ENCODE data around the gene OR10J5. TPM values are rescaled to one million over a fixed set of nuclear protein-coding genes. Genes with fewer than 3 reads are reported as not detected.

Gene OR10J5
- total and polyA plus RNA-seq, 2 experiments from 2014 or later, result not detected

DNA sequence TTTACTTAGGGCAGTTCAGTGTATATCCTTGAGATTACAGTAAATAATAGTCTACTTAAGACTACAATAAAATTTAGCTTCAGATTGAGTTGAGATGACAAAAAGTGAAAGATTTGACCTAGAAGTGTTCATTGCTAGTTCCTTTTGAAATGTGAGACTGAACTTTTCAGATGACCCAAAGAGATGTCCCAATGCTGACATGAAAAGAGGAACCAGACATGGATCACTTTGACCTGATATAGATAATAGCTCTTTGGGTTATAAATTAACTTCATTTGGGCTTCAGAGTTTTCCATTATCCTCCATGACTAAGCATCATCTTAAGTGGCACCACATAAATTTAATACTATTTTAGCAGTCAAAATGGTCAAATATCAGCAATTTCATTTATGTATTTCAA is 25.7 kb upstream of the OR10J5 start:
- TF ChIP-seq ZNF331 (CRISPR knock-in tag; IDR thresholded peaks at IDR 0.05; ENCODE audit: low read depth) (no peak), STAT1 (IDR thresholded peaks at IDR 0.05; ENCODE audit: unreplicated experiment) (no peak), EZH2phosphoT487 (IDR thresholded peaks at IDR 0.05; ENCODE audit: unreplicated experiment) (no peak), ZNF114 (CRISPR knock-in tag; IDR thresholded peaks at IDR 0.05) (no peak), CREB1 (CRISPR knock-in tag; IDR thresholded peaks at IDR 0.05; ENCODE audit: low read depth) (no peak), JUNB (IDR thresholded peaks at IDR 0.05; ENCODE audit: unreplicated experiment) (no peak), NANOG (IDR thresholded peaks at IDR 0.05; ENCODE audit: borderline replicate concordance) (no peak), EZH2 (IDR thresholded peaks at IDR 0.05; ENCODE audit: low read depth, unreplicated experiment) (no peak), POLR2AphosphoS5 (IDR thresholded peaks at IDR 0.05; ENCODE audit: low read depth) (no peak)
- TF ChIP-seq, protein P1, sequence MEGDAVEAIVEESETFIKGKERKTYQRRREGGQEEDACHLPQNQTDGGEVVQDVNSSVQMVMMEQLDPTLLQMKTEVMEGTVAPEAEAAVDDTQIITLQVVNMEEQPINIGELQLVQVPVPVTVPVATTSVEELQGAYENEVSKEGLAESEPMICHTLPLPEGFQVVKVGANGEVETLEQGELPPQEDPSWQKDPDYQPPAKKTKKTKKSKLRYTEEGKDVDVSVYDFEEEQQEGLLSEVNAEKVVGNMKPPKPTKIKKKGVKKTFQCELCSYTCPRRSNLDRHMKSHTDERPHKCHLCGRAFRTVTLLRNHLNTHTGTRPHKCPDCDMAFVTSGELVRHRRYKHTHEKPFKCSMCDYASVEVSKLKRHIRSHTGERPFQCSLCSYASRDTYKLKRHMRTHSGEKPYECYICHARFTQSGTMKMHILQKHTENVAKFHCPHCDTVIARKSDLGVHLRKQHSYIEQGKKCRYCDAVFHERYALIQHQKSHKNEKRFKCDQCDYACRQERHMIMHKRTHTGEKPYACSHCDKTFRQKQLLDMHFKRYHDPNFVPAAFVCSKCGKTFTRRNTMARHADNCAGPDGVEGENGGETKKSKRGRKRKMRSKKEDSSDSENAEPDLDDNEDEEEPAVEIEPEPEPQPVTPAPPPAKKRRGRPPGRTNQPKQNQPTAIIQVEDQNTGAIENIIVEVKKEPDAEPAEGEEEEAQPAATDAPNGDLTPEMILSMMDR (conservative IDR thresholded peaks at IDR 0.05; ENCODE audit: low read depth in 2 of 2), result no peak
- TF ChIP-seq, protein P2, sequence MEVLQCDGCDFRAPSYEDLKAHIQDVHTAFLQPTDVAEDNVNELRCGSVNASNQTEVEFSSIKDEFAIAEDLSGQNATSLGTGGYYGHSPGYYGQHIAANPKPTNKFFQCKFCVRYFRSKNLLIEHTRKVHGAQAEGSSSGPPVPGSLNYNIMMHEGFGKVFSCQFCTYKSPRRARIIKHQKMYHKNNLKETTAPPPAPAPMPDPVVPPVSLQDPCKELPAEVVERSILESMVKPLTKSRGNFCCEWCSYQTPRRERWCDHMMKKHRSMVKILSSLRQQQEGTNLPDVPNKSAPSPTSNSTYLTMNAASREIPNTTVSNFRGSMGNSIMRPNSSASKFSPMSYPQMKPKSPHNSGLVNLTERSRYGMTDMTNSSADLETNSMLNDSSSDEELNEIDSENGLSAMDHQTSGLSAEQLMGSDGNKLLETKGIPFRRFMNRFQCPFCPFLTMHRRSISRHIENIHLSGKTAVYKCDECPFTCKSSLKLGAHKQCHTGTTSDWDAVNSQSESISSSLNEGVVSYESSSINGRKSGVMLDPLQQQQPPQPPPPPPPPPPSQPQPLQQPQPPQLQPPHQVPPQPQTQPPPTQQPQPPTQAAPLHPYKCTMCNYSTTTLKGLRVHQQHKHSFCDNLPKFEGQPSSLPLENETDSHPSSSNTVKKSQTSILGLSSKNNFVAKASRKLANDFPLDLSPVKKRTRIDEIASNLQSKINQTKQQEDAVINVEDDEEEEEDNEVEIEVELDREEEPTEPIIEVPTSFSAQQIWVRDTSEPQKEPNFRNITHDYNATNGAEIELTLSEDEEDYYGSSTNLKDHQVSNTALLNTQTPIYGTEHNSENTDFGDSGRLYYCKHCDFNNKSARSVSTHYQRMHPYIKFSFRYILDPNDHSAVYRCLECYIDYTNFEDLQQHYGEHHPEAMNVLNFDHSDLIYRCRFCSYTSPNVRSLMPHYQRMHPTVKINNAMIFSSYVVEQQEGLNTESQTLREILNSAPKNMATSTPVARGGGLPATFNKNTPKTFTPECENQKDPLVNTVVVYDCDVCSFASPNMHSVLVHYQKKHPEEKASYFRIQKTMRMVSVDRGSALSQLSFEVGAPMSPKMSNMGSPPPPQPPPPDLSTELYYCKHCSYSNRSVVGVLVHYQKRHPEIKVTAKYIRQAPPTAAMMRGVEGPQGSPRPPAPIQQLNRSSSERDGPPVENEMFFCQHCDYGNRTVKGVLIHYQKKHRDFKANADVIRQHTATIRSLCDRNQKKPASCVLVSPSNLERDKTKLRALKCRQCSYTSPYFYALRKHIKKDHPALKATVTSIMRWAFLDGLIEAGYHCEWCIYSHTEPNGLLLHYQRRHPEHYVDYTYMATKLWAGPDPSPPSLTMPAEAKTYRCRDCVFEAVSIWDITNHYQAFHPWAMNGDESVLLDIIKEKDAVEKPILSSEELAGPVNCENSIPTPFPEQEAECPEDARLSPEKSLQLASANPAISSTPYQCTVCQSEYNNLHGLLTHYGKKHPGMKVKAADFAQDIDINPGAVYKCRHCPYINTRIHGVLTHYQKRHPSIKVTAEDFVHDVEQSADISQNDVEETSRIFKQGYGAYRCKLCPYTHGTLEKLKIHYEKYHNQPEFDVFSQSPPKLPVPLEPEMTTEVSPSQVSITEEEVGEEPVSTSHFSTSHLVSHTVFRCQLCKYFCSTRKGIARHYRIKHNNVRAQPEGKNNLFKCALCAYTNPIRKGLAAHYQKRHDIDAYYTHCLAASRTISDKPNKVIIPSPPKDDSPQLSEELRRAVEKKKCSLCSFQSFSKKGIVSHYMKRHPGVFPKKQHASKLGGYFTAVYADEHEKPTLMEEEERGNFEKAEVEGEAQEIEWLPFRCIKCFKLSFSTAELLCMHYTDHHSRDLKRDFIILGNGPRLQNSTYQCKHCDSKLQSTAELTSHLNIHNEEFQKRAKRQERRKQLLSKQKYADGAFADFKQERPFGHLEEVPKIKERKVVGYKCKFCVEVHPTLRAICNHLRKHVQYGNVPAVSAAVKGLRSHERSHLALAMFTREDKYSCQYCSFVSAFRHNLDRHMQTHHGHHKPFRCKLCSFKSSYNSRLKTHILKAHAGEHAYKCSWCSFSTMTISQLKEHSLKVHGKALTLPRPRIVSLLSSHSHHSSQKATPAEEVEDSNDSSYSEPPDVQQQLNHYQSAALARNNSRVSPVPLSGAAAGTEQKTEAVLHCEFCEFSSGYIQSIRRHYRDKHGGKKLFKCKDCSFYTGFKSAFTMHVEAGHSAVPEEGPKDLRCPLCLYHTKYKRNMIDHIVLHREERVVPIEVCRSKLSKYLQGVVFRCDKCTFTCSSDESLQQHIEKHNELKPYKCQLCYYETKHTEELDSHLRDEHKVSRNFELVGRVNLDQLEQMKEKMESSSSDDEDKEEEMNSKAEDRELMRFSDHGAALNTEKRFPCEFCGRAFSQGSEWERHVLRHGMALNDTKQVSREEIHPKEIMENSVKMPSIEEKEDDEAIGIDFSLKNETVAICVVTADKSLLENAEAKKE (CRISPR knock-in tag; IDR thresholded peaks at IDR 0.05), result no peak
- TF ChIP-seq, protein P3, sequence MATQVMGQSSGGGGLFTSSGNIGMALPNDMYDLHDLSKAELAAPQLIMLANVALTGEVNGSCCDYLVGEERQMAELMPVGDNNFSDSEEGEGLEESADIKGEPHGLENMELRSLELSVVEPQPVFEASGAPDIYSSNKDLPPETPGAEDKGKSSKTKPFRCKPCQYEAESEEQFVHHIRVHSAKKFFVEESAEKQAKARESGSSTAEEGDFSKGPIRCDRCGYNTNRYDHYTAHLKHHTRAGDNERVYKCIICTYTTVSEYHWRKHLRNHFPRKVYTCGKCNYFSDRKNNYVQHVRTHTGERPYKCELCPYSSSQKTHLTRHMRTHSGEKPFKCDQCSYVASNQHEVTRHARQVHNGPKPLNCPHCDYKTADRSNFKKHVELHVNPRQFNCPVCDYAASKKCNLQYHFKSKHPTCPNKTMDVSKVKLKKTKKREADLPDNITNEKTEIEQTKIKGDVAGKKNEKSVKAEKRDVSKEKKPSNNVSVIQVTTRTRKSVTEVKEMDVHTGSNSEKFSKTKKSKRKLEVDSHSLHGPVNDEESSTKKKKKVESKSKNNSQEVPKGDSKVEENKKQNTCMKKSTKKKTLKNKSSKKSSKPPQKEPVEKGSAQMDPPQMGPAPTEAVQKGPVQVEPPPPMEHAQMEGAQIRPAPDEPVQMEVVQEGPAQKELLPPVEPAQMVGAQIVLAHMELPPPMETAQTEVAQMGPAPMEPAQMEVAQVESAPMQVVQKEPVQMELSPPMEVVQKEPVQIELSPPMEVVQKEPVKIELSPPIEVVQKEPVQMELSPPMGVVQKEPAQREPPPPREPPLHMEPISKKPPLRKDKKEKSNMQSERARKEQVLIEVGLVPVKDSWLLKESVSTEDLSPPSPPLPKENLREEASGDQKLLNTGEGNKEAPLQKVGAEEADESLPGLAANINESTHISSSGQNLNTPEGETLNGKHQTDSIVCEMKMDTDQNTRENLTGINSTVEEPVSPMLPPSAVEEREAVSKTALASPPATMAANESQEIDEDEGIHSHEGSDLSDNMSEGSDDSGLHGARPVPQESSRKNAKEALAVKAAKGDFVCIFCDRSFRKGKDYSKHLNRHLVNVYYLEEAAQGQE (IDR thresholded peaks at IDR 0.05; ENCODE audit: unreplicated experiment), result no peak
- TF ChIP-seq, protein P4, sequence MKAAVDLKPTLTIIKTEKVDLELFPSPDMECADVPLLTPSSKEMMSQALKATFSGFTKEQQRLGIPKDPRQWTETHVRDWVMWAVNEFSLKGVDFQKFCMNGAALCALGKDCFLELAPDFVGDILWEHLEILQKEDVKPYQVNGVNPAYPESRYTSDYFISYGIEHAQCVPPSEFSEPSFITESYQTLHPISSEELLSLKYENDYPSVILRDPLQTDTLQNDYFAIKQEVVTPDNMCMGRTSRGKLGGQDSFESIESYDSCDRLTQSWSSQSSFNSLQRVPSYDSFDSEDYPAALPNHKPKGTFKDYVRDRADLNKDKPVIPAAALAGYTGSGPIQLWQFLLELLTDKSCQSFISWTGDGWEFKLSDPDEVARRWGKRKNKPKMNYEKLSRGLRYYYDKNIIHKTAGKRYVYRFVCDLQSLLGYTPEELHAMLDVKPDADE (IDR thresholded peaks at IDR 0.05), result no peak
- no peaks in the 10 kb centered on the region for H3F3A ChIP-seq (replicated peaks; ENCODE audit: low read depth)
- DNase-seq (ENCODE audit: low spot score), result no peak
- no peaks in the 10 kb centered on the region; the same call in 1 of the 3 replicates for H3K4me1 Mint-ChIP-seq
- no peak overlapping the region for H2AFZ ChIP-seq
- H3K36me3 Mint-ChIP-seq (ENCODE audit: low read depth), result no peaks in the 10 kb centered on the region
- no peak overlapping the region for H3K27ac ChIP-seq (ENCODE audit: low read depth)
- no peak for ATAC-seq
- no peaks in the 10 kb centered on the region for H3K79me2 ChIP-seq (replicated peaks; ENCODE audit: insufficient read depth)
- H3K9me2 ChIP-seq (ENCODE audit: insufficient read depth), result peaks cover 14% of the 10 kb centered on the region
- no peak overlapping the region for H3K27ac Mint-ChIP-seq
- H3K9me3 Mint-ChIP-seq, result peaks cover 4% of the 10 kb centered on the region; the same call in 2 of the 3 replicates
- no peaks in the 10 kb centered on the region for H3K36me3 ChIP-seq (ENCODE audit: insufficient read depth)
- H3K4me1 ChIP-seq (ENCODE audit: insufficient read depth), result no peaks in the 10 kb centered on the region
- H3K4me3 ChIP-seq, result no peak overlapping the region
- H4K20me1 ChIP-seq (replicated peaks; ENCODE audit: insufficient read depth), result no peaks in the 10 kb centered on the region
- no peak overlapping the region for H3K4me3 Mint-ChIP-seq
- H3K27me3 Mint-ChIP-seq (ENCODE audit: insufficient read depth, low read depth, poor library complexity), result no peaks in the 10 kb centered on the region
- no peaks in the 10 kb centered on the region for H3K27me3 ChIP-seq (ENCODE audit: insufficient read depth)
- no peak overlapping the region for H3K4me2 ChIP-seq

Measured in GM23338 (cell line).